HG02981 (cell line): ENCODE data around the gene TRPT1.
A peak's percentile ranks its signal among the peaks of the same experiment; 100 is the strongest.

Source experiments
- ATAC-seq: cut with Tn5 transposase; IDR thresholded peaks from one replicate; pipeline ENCODE4 v1.9.1; 2021; ENCODE audit warnings: mild to moderate bottlenecking, moderate library complexity; ENCODE audit not compliant: unreplicated experiment

TRPT1 gene

GRCh38 chr11:64231546-64231945 lies 5.6 kb upstream of the TRPT1 start:
- no peak for ATAC-seq

- no peak for ATAC-seq
Measured at GRCh38 chr11:64230985-64231365, 5.0 kb upstream of the TRPT1 start.

- ATAC-seq: peak; percentile 39
Measured at GRCh38 chr11:64230171-64230984, 4.4 kb upstream of the TRPT1 start, which contains the start of gene DNAJC4. Gene DNAJC4 (plus strand): TSS chr11:64230548. CDS start chr11:64230855, 307 bp downstream.

GRCh38 chr11:64229744-64230170 lies 3.8 kb upstream of the TRPT1 start:
- ATAC-seq: no peak

GRCh38 chr11:64229090-64229743 lies 3.2 kb upstream of the TRPT1 start:
- ATAC-seq: no peak

- ATAC-seq: no peak
Measured at GRCh38 chr11:64227405-64227956, 1.5 kb upstream of the TRPT1 start.

- ATAC-seq: no peak
Measured at GRCh38 chr11:64226507-64227051, 593 bp upstream of the TRPT1 start.

- ATAC-seq: no peak
Measured at GRCh38 chr11:64224891-64225607, 937 bp downstream of the TRPT1 start.

GRCh38 chr11:64224151-64224890 lies 1.7 kb downstream of the TRPT1 start:
- ATAC-seq: no peak

- no peak for ATAC-seq
Measured at GRCh38 chr11:64223001-64223651, 2.9 kb downstream of the TRPT1 start.

- no peak for ATAC-seq
Measured at GRCh38 chr11:64222651-64223000, 3.4 kb downstream of the TRPT1 start.

- ATAC-seq: no peak
Measured at GRCh38 chr11:64220798-64221197, 5.2 kb downstream of the TRPT1 start.

GRCh38 chr11:64220271-64220670 lies 5.7 kb downstream of the TRPT1 start:
- no peak for ATAC-seq

GRCh38 chr11:64219755-64220154 lies 6.2 kb downstream of the TRPT1 start:
- no peak for ATAC-seq

GRCh38 chr11:64219354-64219684 lies 6.7 kb downstream of the TRPT1 start:
- ATAC-seq: no peak

- no peak for ATAC-seq
Measured at GRCh38 chr11:64218628-64219353, 7.2 kb downstream of the TRPT1 start.

- ATAC-seq: no peak
Measured at GRCh38 chr11:64216879-64217278, 9.1 kb downstream of the TRPT1 start.

GRCh38 chr11:64211181-64211872 lies 14.7 kb downstream of the TRPT1 start:
- ATAC-seq: no peak
